H7 (cell line): Measurements from ENCODE around the gene ARMH1. TPM values are rescaled to one million over a fixed set of nuclear protein-coding genes. Genes with fewer than 3 reads are reported as not detected.
"Not testable (repeated sequence)": the region's sequence is repeated elsewhere in the genome, so short reads cannot be mapped to it uniquely, and the experiment has no call there.

Experiments
- DNase-seq: peaks from one replicate; pipeline ENCODE4 v3.0.0; 2012
- H3K27me3 ChIP-seq: 2 replicates; pipeline ENCODE4 v1.6.0; 2011; ENCODE audit warnings: mild to moderate bottlenecking, low read length; ENCODE audit not compliant: control insufficient read depth, insufficient read depth
- H3K36me3 ChIP-seq: replicated peaks from 2 replicates; pipeline ENCODE4 v1.5.1; 2011; ENCODE audit warnings: low read length; ENCODE audit not compliant: control insufficient read depth, insufficient read depth
- H3K4me3 ChIP-seq: 2 replicates; pipeline ENCODE4 v1.5.1; 2011; ENCODE audit warnings: low read depth, mild to moderate bottlenecking, control low read depth, low read length, moderate library complexity; ENCODE audit not compliant: insufficient read depth
- total RNA-seq: library from RNA; depleted of rRNA; stranded (reverse); fragments of >200 nt; shearing (Covaris generic); gene quantifications from 2 replicates; pipeline ENCODE4 v1.2.3, GENCODE V29; 2014

The ARMH1 gene
- total RNA-seq, 1 experiment from 2014 or later = 0.62 TPM

DNA sequence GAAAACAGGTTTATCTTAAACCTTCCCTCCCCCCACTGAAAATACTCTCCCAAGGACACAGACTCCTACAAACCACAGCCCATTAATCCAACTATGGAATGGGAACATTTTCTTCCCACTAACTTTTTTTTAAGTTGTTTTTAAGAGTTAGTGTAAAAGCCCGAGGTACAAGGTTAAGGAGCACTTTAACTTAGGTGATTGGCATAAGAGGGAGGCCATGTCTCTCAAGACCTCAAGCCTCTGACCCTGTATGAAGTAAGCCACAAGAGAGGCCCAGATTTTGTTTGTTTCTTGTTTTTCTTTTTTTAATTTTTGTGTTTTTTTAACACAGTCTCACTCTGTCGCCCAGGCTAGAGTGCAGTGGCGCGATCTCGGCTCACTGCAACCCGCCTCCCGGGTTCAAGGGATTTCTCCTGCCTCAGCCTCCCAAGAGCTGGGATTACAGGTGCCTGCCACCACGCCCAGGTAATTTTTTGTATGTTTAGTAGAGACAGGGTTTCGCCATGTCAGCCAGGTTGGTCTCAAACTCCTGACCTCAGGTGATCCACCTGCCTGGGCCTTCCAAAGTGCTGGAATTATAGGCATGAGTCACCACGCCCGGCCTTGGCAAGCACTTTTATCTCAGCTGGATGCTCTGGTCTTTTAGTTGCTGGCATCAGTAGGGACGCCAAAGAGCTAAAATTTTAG, 14.4 kb downstream of the ARMH1 start:
- no peak overlapping the region for H3K4me3 ChIP-seq
- H3K36me3 ChIP-seq = no peaks in the 10 kb centered on the region
- no peak for DNase-seq

DNA sequence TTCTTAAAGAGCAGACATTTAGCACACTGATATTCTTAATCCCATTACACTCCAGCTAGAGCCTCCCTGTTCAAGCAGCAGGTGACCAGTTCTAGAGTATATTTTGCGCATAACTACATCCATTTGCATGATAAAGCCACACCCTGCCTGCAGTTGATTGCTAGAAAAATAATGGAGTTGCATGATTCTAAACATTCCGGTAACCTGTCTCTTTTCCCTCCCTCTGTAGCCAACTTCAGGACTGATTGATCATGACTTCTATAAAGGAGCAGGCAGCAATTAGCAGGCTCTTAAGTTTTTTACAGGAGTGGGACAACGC, 14.9 kb downstream of the ARMH1 start:
- H3K4me3 ChIP-seq = no peak overlapping the region
- H3K27me3 ChIP-seq = no peaks in the 10 kb centered on the region
- no peaks in the 10 kb centered on the region for H3K36me3 ChIP-seq
- no peak for DNase-seq

More for the DNA sequence above, 14.4 kb downstream of the ARMH1 start:
- no peaks in the 10 kb centered on the region for H3K27me3 ChIP-seq

DNA sequence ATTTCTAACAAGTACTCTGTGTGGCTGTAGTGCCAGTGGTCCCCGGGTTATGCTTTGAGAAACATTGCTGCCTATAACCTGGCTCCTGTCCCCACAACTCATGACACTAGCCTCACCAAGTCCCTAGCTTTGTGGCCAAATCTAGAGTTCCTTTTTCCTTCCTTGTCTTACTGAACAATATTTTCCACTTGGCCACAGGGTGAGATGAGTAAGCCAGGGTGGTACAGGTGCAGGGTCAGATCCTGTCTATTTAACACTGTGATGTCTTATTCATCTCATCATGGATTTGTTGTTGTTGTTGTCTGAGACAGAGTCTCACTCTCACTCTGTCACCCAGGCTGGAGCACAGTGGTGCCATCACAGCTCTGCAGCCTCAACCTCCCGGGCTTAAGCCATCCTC, 18.6 kb downstream of the ARMH1 start:
- Histone ChIP-seq H3K36me3 (no peaks in the 10 kb centered on the region), H3K4me3 (no peak overlapping the region), H3K27me3 (no peaks in the 10 kb centered on the region)
- no peak for DNase-seq

DNA sequence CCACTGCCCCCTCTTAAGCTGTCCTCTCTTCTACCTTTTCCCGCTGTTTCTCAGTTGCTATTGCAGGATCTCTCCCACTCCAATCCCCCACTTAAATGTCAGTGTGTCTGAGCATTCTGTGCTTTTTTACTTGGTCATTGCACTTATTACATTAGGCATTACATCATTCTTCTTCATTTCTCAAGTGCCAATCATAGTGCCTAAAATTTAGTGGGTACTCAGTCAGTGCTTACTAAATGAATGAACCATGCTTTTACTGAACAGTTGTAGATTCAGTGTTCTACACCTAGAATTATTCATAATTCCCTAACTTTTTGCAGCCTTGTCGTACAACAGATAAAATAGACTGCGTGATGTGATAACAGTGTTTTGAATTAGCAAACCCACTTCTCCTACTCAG, 19.4 kb downstream of the ARMH1 start:
- DNase-seq = no peak
- no peaks in the 10 kb centered on the region for H3K36me3 ChIP-seq
- H3K27me3 ChIP-seq = no peaks in the 10 kb centered on the region
- H3K4me3 ChIP-seq = no peak overlapping the region

DNA sequence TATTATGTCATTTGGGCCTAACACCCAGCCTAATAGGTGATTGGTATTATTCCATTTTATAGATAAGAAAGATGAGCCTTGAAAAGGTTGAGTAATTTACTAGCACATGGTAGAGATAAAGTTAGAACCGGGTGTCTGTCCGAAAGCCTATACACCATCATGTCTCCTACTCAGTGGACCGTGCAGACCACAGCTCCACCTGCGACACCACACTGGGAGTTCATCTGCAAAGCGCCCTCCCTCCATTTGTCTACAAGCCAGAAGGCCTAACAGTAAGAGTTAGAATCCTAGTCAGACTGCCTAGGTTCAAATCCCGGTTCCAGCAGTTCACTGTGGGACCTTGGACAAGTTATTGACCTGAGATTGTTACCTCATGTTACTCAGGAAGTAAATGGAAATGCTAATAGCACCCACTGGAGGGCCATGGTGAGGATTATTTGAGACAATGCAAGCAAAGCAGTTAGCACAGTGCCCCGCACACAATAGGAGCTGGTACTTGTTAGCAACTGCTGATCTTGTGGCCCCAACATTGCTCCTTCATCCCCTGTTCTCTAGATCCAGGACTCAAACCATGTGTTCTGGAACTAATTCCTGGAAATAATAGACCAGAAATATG, 20.5 kb downstream of the ARMH1 start:
- Histone ChIP-seq H3K4me3 (no peak overlapping the region), H3K36me3 (no peaks in the 10 kb centered on the region)

DNA sequence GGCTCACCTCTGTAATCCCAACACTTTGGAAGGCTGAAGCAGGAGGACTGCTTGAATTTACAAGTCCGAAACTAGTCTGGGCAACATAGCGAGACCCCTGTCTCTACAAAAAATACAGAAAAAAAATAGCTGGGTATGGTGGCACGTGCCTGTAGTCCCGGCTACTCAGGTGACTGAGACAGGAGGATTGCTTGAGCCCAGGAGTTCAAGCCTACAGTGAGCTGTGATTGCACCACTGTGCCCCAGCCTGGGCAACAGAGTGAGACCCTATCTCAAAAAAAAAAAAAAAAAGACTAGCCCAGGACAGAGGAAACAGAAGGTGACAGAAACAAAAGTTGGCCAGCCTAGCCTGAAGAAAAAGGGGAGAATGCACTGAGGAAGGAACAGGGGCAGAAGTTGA, 21.2 kb downstream of the ARMH1 start:
- DNase-seq = no peak
- Histone ChIP-seq H3K4me3 (no peak overlapping the region), H3K27me3 (no peaks in the 10 kb centered on the region), H3K36me3 (no peaks in the 10 kb centered on the region)

More for the DNA sequence above, 20.5 kb downstream of the ARMH1 start:
- DNase-seq = no peak
- H3K27me3 ChIP-seq = no peaks in the 10 kb centered on the region

DNA sequence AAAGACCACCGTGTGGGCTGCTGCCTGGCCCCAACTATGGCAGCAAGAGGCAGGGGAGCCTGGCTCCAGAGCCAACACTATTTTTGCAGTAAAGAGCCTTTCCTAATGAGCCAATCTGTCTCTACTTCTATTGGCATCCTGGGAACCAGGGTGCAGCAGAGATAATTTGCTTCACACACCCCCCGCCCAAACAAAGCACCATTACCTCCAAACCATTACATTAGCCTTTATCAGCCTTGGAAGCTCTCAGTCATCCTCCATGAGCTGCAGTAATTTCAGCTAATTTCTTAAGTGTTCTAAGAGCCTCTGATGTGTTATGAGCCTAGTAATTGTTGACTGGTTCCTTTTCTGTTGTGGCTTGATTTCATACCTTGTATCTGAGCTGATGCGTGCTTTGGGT, 21.6 kb downstream of the ARMH1 start:
- Histone ChIP-seq H3K27me3 (no peaks in the 10 kb centered on the region), H3K4me3 (no peak overlapping the region), H3K36me3 (no peaks in the 10 kb centered on the region)

DNA sequence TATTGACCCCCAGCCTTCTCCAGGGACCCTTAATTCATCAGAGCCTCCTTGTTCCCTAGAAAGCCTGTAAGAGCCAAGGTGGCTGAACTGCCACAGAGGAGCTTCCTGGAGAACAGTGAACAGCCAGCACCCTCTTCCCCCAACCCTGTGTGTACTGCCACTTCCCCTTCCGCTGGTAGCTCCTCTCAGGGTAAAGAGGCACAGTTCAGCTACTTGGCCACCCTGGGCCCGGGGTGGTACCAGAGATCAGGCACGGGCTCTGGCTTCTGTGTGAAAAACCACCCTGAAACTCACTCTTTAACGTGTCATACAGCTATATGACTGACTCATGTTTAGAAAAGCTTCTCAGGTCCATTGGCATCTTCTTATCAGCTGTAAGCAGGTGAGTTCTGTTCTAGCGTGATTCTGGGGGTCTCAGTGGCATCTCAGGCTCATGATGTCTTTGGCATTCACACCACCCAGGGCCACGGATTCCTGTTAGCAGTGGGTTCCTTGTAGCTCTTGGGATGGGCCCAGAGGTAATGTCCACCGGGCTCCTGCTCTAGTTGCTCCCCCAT, 22.4 kb downstream of the ARMH1 start:
- no peaks in the 10 kb centered on the region for H3K36me3 ChIP-seq
- DNase-seq = no peak
- no peak overlapping the region for H3K4me3 ChIP-seq
- H3K27me3 ChIP-seq = no peaks in the 10 kb centered on the region

More for the DNA sequence above, 21.6 kb downstream of the ARMH1 start:
- no peak for DNase-seq

DNA sequence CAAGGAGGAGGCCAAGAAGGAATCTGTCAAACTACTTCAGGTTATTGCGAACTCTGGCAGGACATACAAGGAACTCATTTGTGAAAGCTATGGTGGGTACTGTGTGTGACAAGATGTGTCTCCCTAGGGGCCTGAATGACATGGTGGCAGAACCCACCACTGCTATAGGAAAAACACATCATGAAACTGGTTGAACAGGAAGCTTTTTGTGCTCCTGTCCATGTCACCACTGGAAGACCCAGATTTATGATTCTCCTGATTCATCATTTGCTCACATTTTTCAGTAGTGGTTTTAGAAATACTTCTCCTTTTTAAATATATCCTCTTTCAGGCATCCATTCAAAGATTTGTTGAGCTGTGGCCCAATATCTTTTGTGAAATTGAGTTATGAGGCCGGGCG, 23.6 kb downstream of the ARMH1 start:
- Histone ChIP-seq H3K27me3 (no peaks in the 10 kb centered on the region), H3K36me3 (no peaks in the 10 kb centered on the region), H3K4me3 (no peak overlapping the region)
- DNase-seq = no peak

DNA sequence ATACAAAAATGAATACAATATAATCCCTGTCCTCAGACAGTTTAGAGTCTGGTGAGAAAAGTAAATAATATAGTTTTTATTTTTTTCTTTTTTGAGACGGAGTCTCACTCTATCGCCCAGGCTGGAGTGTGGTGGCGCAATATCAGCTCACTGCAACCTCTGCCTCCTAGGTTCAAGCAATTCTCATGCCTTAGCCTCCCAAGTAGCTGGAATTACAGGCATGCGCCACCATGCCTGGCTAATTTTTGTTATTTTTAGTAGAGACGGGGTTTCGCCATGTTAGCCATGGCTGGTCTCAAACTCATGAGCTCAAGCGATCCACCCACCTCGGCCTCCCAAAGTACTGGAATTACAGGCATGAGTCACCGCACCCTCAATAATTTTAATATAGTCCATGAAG, 24.9 kb downstream of the ARMH1 start:
- H3K27me3 ChIP-seq, H3K4me3 ChIP-seq, H3K36me3 ChIP-seq, DNase-seq: not testable (repeated sequence)

DNA sequence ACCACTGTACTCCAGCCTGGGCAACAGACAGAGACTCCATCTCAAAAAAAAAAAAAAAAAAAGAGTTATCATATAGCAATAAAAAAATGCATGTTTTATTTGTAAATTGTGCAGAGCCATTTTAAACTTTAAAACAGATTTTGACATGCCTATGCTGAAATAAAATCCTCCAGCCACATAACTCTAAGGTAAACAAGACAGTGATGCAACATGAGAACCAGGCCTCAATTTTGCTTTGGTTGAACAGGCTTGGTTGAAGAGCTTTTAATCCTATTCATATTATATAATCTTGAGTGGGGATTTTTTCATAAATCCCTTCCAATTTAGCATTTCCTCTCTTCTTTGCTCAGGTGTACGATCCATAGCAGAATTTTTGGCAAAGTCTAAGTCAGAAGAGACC, 26.1 kb downstream of the ARMH1 start:
- DNase-seq = no peak
- Histone ChIP-seq H3K4me3 (no peak overlapping the region), H3K27me3 (no peaks in the 10 kb centered on the region), H3K36me3 (no peaks in the 10 kb centered on the region)

DNA sequence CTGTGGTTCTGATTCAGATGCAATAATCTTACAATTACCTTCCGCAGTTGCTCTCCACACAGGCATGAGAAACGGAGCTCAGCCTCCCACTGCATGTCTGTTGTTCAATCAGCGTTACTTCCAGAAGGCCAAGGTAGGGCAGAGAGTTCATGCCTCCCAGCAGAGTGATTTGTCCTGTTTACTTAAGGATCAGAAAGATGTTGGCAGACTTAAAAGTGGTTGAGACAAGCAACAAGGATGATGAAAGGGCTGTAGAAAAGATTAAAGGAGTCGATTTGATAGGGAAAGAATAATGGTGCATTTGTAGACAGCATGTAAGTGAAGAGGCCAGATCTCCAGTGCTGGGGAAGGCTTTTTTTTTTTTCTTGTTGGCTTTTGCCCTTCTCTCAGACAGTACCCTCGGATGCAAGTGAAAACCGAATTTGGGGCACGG, 26.6 kb downstream of the ARMH1 start:
- H3K4me3 ChIP-seq = no peak overlapping the region
- H3K27me3 ChIP-seq = no peaks in the 10 kb centered on the region
- no peaks in the 10 kb centered on the region for H3K36me3 ChIP-seq
- DNase-seq = no peak

DNA sequence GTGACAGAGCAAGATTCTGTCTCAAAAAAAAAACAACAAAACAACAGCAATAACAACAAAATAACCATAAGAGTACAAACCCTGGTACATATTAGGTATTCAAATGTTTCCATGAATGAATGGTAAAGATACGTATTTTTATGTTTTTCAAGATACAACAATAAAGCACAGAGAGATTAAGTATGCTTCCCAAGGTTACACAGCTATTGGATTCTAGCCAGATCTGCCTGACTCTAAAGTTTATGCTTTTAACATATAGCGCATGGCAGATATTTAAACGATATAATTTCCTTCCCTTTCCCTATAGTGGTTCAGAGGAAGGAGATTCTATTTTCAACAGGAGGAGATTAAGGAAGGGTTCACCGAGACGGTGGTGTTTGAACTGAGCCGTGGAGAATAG, 31.0 kb downstream of the ARMH1 start:
- Histone ChIP-seq H3K27me3 (no peaks in the 10 kb centered on the region), H3K4me3 (no peak overlapping the region), H3K36me3 (no peaks in the 10 kb centered on the region)
- DNase-seq = no peak

DNA sequence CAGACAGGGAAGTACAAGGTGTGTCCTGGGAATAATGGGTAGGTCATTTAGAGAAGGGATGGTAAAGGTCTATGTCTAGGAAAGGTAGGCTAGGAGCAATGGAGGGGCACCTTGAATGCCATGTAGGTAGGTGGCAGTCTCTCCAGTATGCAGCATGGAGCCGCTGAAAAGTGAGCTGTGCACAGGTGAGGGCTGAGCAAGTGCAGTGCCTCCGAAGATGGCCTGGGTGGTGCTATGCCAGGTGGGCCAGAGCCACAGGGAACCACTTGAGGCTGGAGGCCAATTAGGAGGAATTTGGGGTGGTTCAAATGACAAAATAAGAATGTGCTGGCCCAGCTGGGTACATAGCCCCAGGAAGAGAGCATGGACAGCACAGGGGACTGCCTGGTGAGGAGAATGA, 31.4 kb downstream of the ARMH1 start:
- Histone ChIP-seq H3K36me3 (no peaks in the 10 kb centered on the region), H3K27me3 (no peaks in the 10 kb centered on the region), H3K4me3 (no peak overlapping the region)
- no peak for DNase-seq

DNA sequence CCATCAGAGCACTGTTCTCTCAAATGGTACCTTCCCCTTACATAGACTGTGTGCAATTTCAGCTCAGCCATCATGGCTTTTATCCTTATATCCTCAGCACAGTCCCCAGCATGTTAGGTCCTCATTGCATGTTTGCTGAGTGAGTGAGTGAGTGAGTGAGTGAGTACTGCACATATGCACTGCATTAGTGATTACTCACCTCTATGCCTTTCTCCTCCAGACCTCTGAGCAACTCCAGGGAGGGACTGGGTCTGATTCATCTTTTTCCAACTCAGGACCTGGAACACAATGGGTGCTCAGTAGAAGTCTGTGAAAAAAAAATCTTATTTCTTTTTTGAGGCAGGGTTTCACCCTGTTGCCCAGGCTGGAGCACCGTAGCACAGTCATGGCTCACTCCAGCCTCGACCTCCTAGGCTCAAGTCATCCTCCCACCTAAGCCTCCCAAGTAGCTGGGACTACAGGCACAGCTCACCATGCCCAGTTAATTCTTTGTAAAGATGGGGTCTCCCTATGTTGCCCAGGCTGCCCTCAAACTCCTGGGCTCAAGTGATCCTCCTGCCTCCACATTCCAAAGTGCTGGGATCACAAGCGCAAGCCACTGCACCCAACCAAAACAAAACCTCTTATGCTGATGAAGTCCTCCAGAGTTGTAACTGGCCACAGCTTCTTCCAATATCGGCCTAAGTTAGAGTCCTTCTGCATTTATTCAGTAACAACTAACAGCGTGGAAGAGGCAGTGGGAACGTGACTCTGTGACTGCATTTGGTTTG, 32.8 kb downstream of the ARMH1 start:
- H3K36me3 ChIP-seq = no peaks in the 10 kb centered on the region
- H3K27me3 ChIP-seq = no peaks in the 10 kb centered on the region
- DNase-seq = no peak
- no peak overlapping the region for H3K4me3 ChIP-seq
